HepG2 (cell line): ENCODE results near the gene MS4A18. TPM values are rescaled to one million over a fixed set of nuclear protein-coding genes. Genes with fewer than 3 reads are reported as not detected.

ENCODE experiments used
- ATAC-seq: fragments of 200-7000 bp; cut with Tn5 transposase; 3 replicates; pipeline ENCODE4 v1.9.1; 2020; ENCODE audit warnings: mild to moderate bottlenecking, moderate library complexity
- BruUV-seq: library from RNA; stranded (reverse); fragments of 400-500 nt; replicated peaks from 2 replicates; lab custom pipeline; 2021; lab: Mats Ljungman, UMichigan
- CTCF ChIA-PET: fragments of 300-600 bp; formaldehyde crosslinking; extraction: SDS; loops from one replicate; lab custom pipeline; 2021; ENCODE audit warnings: low total read pairs, inconsistent platforms, low intra/inter-chr PET ratio; lab: Yijun Ruan, JAX
- POLR2A ChIA-PET: fragments of 350-600 bp; sonication (Branson Sonifier 250); formaldehyde crosslinking; loops from one replicate; lab custom pipeline; 2020; ENCODE audit warnings: antibody characterized with exemption, inconsistent platforms; lab: Yijun Ruan, JAX
- DNase-seq: peaks from one replicate; pipeline ENCODE4 v3.0.0-alpha.2; 2015; ENCODE audit warnings: low spot score
- FAIRE-seq: peaks from 3 replicates; lab custom pipeline; 2011; peaks lifted over from hg19 to GRCh38; lab: Jason Lieb, UNC
- H2AFZ ChIP-seq: one replicate; pipeline ENCODE4 v1.6.1; 2011; ENCODE audit warnings: low read length, inconsistent platforms
- H3K27ac ChIP-seq: fragments of 300-600 bp; 3 replicates; pipeline ENCODE4 v1.8.0; 2011; ENCODE audit warnings: mixed run types, mild to moderate bottlenecking, mixed read lengths, low read length, inconsistent platforms; ENCODE audit not compliant: insufficient read depth; ENCODE audit errors: extremely low read length
- H3K27me3 ChIP-seq, 2 experiments: fragments of 200-600 bp in 1 of 2; 2 replicates in 1 of 2; 3 replicates in 1 of 2; pipeline versions ENCODE4 v1.6.0 to v1.8.0; 2011; ENCODE audit warnings: low read length in 2 of 2, mild to moderate bottlenecking in 2 of 2, moderate library complexity in 2 of 2, inconsistent platforms in 1 of 2; ENCODE audit not compliant: insufficient read depth in 2 of 2, control insufficient read depth in 1 of 2
- H3K36me3 ChIP-seq, 2 experiments: fragments of 200-600 bp in 1 of 2; replicated peaks in 1 of 2; 2 replicates in 1 of 2; 3 replicates in 1 of 2; pipeline versions ENCODE4 v1.5.1 to v1.8.0; 2011; ENCODE audit warnings: low read length in 2 of 2, inconsistent platforms in 1 of 2; ENCODE audit not compliant: insufficient read depth in 2 of 2, control insufficient read depth in 1 of 2
- H3K4me1 ChIP-seq: 2 replicates; pipeline ENCODE4 v1.5.1; 2012; ENCODE audit warnings: low read length, inconsistent platforms; ENCODE audit not compliant: insufficient read depth
- H3K4me2 ChIP-seq: 2 replicates; pipeline ENCODE4 v1.6.0; 2011; ENCODE audit warnings: low read depth, low read length, inconsistent platforms
- H3K4me3 ChIP-seq, 3 experiments: fragments of 200-600 bp in 1 of 3; sonication (generic), shearing (Covaris generic) in 1 of 3; replicated peaks in 1 of 3; 2 replicates each; pipeline ENCODE4 v1.5.1; 2011 to 2016; ENCODE audit warnings: low read length in 3 of 3, inconsistent platforms in 2 of 3, low read depth in 2 of 3, mild to moderate bottlenecking in 2 of 3, control low read depth in 1 of 3, mixed read lengths in 1 of 3; ENCODE audit not compliant: insufficient read depth in 1 of 3
- H3K79me2 ChIP-seq: one replicate; pipeline ENCODE4 v1.6.1; 2011; ENCODE audit warnings: low read length, inconsistent platforms; ENCODE audit not compliant: insufficient read depth
- H3K9ac ChIP-seq: 2 replicates; pipeline ENCODE4 v1.6.0; 2011; ENCODE audit warnings: mild to moderate bottlenecking, low read depth, low read length, inconsistent platforms; ENCODE audit not compliant: insufficient read depth
- H3K9me3 ChIP-seq: 2 replicates; pipeline ENCODE4 v1.5.1; 2012; ENCODE audit warnings: mild to moderate bottlenecking, low read length
- H4K20me1 ChIP-seq: 2 replicates; pipeline ENCODE4 v1.6.0; 2011; ENCODE audit warnings: inconsistent platforms, mild to moderate bottlenecking, low read length, moderate library complexity; ENCODE audit not compliant: insufficient read depth
- FOXJ3 ChIP-seq: sonication (generic); formaldehyde crosslinking; IDR thresholded peaks from 2 replicates; pipeline ENCODE4 v1.4.0; 2020; ENCODE audit warnings: missing genetic modification reagents, mild to moderate bottlenecking, borderline replicate concordance
- HMG20A ChIP-seq: IDR thresholded peaks from 2 replicates; pipeline ENCODE4 v1.6.1; 2016; ENCODE audit warnings: borderline replicate concordance
- HNF1B ChIP-seq: sonication (generic); formaldehyde crosslinking; IDR thresholded peaks from 2 replicates; pipeline ENCODE4 v1.5.1; 2020; ENCODE audit warnings: mild to moderate bottlenecking, moderate library complexity, missing genetic modification reagents
- HNRNPL ChIP-seq: fragments of 200-400 bp; formaldehyde crosslinking; IDR thresholded peaks from 2 replicates; pipeline ENCODE4 v1.6.1; 2017; ENCODE audit warnings: mild to moderate bottlenecking, low read depth, low read length
- MLX ChIP-seq: IDR thresholded peaks from 2 replicates; pipeline ENCODE4 v1.6.1; 2016
- NFE2 ChIP-seq: sonication (generic); formaldehyde crosslinking; IDR thresholded peaks from 2 replicates; pipeline ENCODE4 v1.4.0; 2020; ENCODE audit warnings: missing genetic modification reagents
- RBAK ChIP-seq: sonication (generic); formaldehyde crosslinking; IDR thresholded peaks from 2 replicates; pipeline ENCODE4 v1.5.1; 2020; ENCODE audit warnings: mild to moderate bottlenecking, missing genetic modification reagents
- TAF15 ChIP-seq: fragments of 200-400 bp; formaldehyde crosslinking; IDR thresholded peaks from one replicate; pipeline ENCODE4 v1.6.1; 2018; ENCODE audit warnings: mild to moderate bottlenecking, low read depth, low read length; ENCODE audit not compliant: poor library complexity, severe bottlenecking
- THAP11 ChIP-seq: IDR thresholded peaks from 2 replicates; pipeline ENCODE4 v1.6.1; 2016; ENCODE audit warnings: missing biosample characterization, missing genetic modification reagents
- TOPORS ChIP-seq: sonication (generic); formaldehyde crosslinking; IDR thresholded peaks from 2 replicates; pipeline ENCODE4 v1.8.0; 2023; ENCODE audit warnings: mild to moderate bottlenecking, missing genetic modification reagents
- ZBTB14 ChIP-seq: sonication (generic); formaldehyde crosslinking; IDR thresholded peaks from 2 replicates; pipeline ENCODE4 v1.4.0; 2020; ENCODE audit warnings: missing genetic modification reagents
- ZBTB7B ChIP-seq: sonication (generic); formaldehyde crosslinking; IDR thresholded peaks from 2 replicates; pipeline ENCODE4 v1.4.0; 2020; ENCODE audit warnings: missing genetic modification reagents
- ZNF17 ChIP-seq: sonication (generic); formaldehyde crosslinking; IDR thresholded peaks from 2 replicates; pipeline ENCODE4 v1.5.0; 2020; ENCODE audit warnings: mild to moderate bottlenecking, missing genetic modification reagents
- ZNF564 ChIP-seq: sonication (generic); formaldehyde crosslinking; IDR thresholded peaks from 2 replicates; pipeline ENCODE4 v1.8.1; 2023; ENCODE audit warnings: mild to moderate bottlenecking, missing genetic modification reagents
- WGBS: methylation state at CpG from one replicate; pipeline ENCODE4 v1.1.6; 2017; ENCODE audit warnings: low lambda C conversion rate; 5-methylcytosine and 5-hydroxymethylcytosine counted together
- in situ Hi-C: cut with HindIII; loops from 2 replicates; pipeline ENCODE4 v1.10.0; 2017; ENCODE audit warnings: low pct_unique_long_range_greater_than_20kb; ENCODE audit not compliant: extremely low pct_ligation_motif_present
- intact Hi-C: fragments of 100-400 bp; cut with micrococcal nuclease; formaldehyde crosslinking; loops from one replicate; pipeline ENCODE4 v1.10.0; 2022; ENCODE audit not compliant: unreplicated experiment
- polyA plus RNA-seq, 8 experiments: library from polyadenylated mRNA; depleted of rRNA in 3 of 8; stranded (reverse) in 7 of 8; unstranded in 1 of 8; fragments of >200 nt; fragmentation: Illumina TruSeq in 4 of 8; extraction: Trizol in 4 of 8; gene quantifications; 2 replicates each; pipeline versions ENCODE4 v1.2.1 to v1.2.3, GENCODE V29; 2011 to 2016; ENCODE audit warnings: low read depth in 4 of 8, missing spikeins in 1 of 8, mixed read lengths in 1 of 8; ENCODE audit not compliant: insufficient read depth in 1 of 8
- total RNA-seq, 5 experiments: library from RNA; depleted of rRNA; stranded (reverse); fragments of >200 nt; fragmentation: Illumina TruSeq; extraction: Trizol; gene quantifications; 2 replicates each; pipeline ENCODE4 v1.2.3, GENCODE V29; 2016; ENCODE audit warnings: low read depth in 1 of 5

Gene MS4A18
- total and polyA plus RNA-seq, 2 of the 13 experiments (the other 11 are each of a cell fraction or from before 2014, with no cell fraction given), result not detected

GRCh38 chr11:60691661-60692060 is 32.9 kb upstream of the MS4A18 start:
- no peak overlapping the region for H3K9ac ChIP-seq
- H2AFZ ChIP-seq, result no peak overlapping the region
- intact Hi-C loops, result no loop called here
- ATAC-seq (no peak), DNase-seq (no peak), FAIRE-seq (no peak)
- H3K27ac ChIP-seq, result no peak overlapping the region
- H3K27me3 ChIP-seq, result peaks cover 0 to 7% of the 10 kb centered on the region in 2 experiments; a peak in 1 of 5 replicates
- no peak overlapping the region for H3K4me3 ChIP-seq
- CTCF ChIA-PET, result no interaction called here
- TF ChIP-seq TAF15, result no peak
- no peak for TF ChIP-seq HNRNPL
- TF ChIP-seq TOPORS, result no peak
- TF ChIP-seq ZBTB7B (CRISPR knock-in tag), result no peak
- TF ChIP-seq FOXJ3 (CRISPR knock-in tag), result no peak
- no peak for TF ChIP-seq NFE2 (CRISPR knock-in tag)
- no peak for TF ChIP-seq HNF1B
- no peak for TF ChIP-seq ZNF564 (CRISPR knock-in tag)
- TF ChIP-seq MLX (CRISPR knock-in tag), result no peak
- no peak for TF ChIP-seq HMG20A (CRISPR knock-in tag)
- no peak for TF ChIP-seq THAP11 (CRISPR knock-in tag)
- no peak for TF ChIP-seq RBAK (CRISPR knock-in tag)
- TF ChIP-seq ZBTB14 (CRISPR knock-in tag), result no peak
- no peak for TF ChIP-seq ZNF17
- no peaks in the 10 kb centered on the region for H3K9me3 ChIP-seq
- no peaks in the 10 kb centered on the region for H3K79me2 ChIP-seq
- H3K36me3 ChIP-seq, result no peaks in the 10 kb centered on the region
- BruUV-seq, result no TSS peak
- no peaks in the 10 kb centered on the region for H3K4me1 ChIP-seq
- POLR2A ChIA-PET, result no interaction called here
- no peaks in the 10 kb centered on the region for H4K20me1 ChIP-seq
- 0% methylated on average over 1 of the region's 5 CpGs for WGBS
- H3K4me2 ChIP-seq, result no peak overlapping the region
- in situ Hi-C loops, result no loop called here
